DOHH2 (cell line): ENCODE results near the gene ARV1.

ENCODE experiments used
- CTCF ChIP-seq: fragments of 200-600 bp; sonication (generic); IDR thresholded peaks from one replicate; pipeline ENCODE4 v1.5.1; 2014; ENCODE audit warnings: antibody characterized with exemption, mild to moderate bottlenecking, low read depth, low read length; ENCODE audit not compliant: poor library complexity, severe bottlenecking
- EZH2phosphoT487 ChIP-seq: fragments of 200-600 bp; sonication (generic); IDR thresholded peaks from 2 replicates; pipeline ENCODE4 v1.6.1; 2017; ENCODE audit warnings: borderline replicate concordance, mild to moderate bottlenecking, antibody characterized with exemption, low read length, moderate library complexity, mixed read lengths

GRCh38 chr1:230977761-230978490 lies 968 bp upstream of the ARV1 start:
- no peak for TF ChIP-seq CTCF
- TF ChIP-seq EZH2phosphoT487: no peak
